Measurements from ENCODE around the gene SERPINA9.

- TF ChIP-seq CTCF (IDR thresholded peaks at IDR 0.05; ENCODE audit: low read depth, low read length) (no peak), MAX (IDR thresholded peaks at IDR 0.05; ENCODE audit: low read depth, low read length) (no peak)
These were observed 28.8 kb downstream of the SERPINA9 start for GRCh38 chr14:94447206-94447605.
